ENCODE measurements around the gene MRPL39. TPM values are rescaled to one million over a fixed set of nuclear protein-coding genes. Genes with fewer than 3 reads are reported as not detected.

MRPL39 gene
- total and polyA plus RNA-seq, 12 donors: 19.4 to 90.7 (median 41.7) TPM

DNA sequence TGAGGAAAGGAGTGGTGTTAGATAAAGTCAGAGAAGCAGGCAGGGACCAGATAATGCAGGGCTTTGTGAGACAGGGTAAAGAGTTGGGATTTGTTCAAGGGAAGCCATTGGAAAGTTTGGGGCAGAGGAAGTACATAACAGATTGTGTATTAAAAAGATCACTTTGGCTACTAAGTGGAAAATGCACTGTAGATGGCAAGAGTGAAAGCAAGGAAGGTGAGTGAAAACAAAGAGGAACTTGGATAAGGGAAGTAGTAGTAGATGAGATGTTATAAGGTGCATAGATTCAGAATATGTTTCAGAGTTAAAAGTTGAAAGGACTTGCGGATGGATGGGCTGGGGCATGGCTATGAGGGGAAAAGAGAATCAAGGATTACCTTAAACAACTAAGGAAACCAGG lies 17.4 kb downstream of the MRPL39 start:
- intact Hi-C loops (cut with DNase I): no loop called here
- WGBS, 4 donors: 88 to 100% (median 98%) methylated on average over 1 of the region's 1 CpG
- TF ChIP-seq, protein P1, sequence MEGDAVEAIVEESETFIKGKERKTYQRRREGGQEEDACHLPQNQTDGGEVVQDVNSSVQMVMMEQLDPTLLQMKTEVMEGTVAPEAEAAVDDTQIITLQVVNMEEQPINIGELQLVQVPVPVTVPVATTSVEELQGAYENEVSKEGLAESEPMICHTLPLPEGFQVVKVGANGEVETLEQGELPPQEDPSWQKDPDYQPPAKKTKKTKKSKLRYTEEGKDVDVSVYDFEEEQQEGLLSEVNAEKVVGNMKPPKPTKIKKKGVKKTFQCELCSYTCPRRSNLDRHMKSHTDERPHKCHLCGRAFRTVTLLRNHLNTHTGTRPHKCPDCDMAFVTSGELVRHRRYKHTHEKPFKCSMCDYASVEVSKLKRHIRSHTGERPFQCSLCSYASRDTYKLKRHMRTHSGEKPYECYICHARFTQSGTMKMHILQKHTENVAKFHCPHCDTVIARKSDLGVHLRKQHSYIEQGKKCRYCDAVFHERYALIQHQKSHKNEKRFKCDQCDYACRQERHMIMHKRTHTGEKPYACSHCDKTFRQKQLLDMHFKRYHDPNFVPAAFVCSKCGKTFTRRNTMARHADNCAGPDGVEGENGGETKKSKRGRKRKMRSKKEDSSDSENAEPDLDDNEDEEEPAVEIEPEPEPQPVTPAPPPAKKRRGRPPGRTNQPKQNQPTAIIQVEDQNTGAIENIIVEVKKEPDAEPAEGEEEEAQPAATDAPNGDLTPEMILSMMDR (IDR thresholded peaks at IDR 0.05): no peak
- TF ChIP-seq POLR2A (IDR thresholded peaks at IDR 0.05): no peak

DNA sequence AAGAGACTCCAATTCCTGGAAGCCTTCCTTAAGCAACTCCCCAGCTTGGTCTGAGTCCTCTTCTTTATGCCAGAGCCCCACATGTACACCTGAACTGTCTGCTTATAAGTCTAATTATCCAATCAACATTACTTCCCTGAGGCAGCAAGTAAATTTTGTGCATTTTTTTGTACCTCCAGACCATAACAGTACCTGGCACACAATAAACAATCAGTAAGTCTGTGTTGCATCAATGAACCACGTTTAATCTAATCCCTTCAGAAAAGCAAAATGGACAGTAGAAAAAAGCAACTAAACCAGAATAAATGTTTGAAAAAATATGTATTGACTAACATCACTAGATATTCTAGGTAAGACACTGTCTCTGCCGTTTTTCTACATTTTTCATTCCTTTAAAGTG lies 20.5 kb downstream of the MRPL39 start:
- no peak overlapping the region for H3K27ac ChIP-seq
- no peaks in the 10 kb centered on the region for H3K9me3 ChIP-seq (replicated peaks in 1 of 3)
- TF ChIP-seq, protein P1 (IDR thresholded peaks at IDR 0.05): no peak
- TF ChIP-seq POLR2A (IDR thresholded peaks at IDR 0.05): no peak
- H3K36me3 ChIP-seq (replicated peaks in 1 of 2): peaks cover 0 to 20% of the 10 kb centered on the region in 2 donors
- H3K4me3 ChIP-seq: no peak overlapping the region
- intact Hi-C loops (cut with DNase I): no loop called here
- DNase-seq: no peak
- H3K27me3 ChIP-seq: no peaks in the 10 kb centered on the region
- WGBS, 4 donors: 77 to 97% (median 82%) methylated on average over 2 of the region's 2 CpGs
- H3K4me1 ChIP-seq (replicated peaks in 1 of 2): no peaks in the 10 kb centered on the region

More for the DNA sequence above, 17.4 kb downstream of the MRPL39 start:
- Histone ChIP-seq H3K9me3 (replicated peaks in 1 of 3) (no peaks in the 10 kb centered on the region), H3K36me3 (replicated peaks in 1 of 2) (peaks cover 0 to 35% of the 10 kb centered on the region in 2 donors), H3K27ac (no peak overlapping the region), H3K4me1 (replicated peaks in 1 of 2) (no peaks in the 10 kb centered on the region), H3K4me3 (no peak overlapping the region), H3K27me3 (no peaks in the 10 kb centered on the region)
- no peak for DNase-seq

DNA sequence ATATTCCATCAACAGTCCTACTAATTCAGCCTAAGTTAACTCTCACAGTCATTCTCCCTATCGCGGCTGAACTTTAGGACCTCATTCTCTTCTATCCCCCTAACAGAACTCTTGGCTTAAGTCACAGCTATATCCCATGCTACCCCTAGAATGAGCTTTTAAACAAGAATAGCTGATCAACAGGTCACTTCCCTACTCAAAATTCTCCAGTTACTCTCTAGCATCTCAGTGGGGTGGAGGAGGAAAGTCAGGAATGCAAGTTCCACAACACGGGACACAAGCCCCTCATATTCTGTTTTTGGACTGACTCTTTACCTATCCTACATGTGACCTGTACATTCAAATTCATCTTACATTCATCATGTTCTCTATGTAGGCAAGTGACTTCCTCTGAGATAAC lies 21.0 kb downstream of the MRPL39 start:
- H3K27ac ChIP-seq: no peak overlapping the region
- H3K36me3 ChIP-seq (replicated peaks in 1 of 2): peaks cover 0 to 15% of the 10 kb centered on the region in 2 donors
- no peak for DNase-seq
- no peaks in the 10 kb centered on the region for H3K9me3 ChIP-seq (replicated peaks in 1 of 3)
- intact Hi-C loops (cut with DNase I): no loop called here
- H3K27me3 ChIP-seq: no peaks in the 10 kb centered on the region
- WGBS, 4 donors: 95 to 98% (median 97%) methylated on average over 3 of the region's 3 CpGs
- no peak overlapping the region for H3K4me3 ChIP-seq
- H3K4me1 ChIP-seq (replicated peaks in 1 of 2): no peaks in the 10 kb centered on the region
- TF ChIP-seq POLR2A (IDR thresholded peaks at IDR 0.05): no peak
- TF ChIP-seq, protein P1 (IDR thresholded peaks at IDR 0.05): no peak

DNA sequence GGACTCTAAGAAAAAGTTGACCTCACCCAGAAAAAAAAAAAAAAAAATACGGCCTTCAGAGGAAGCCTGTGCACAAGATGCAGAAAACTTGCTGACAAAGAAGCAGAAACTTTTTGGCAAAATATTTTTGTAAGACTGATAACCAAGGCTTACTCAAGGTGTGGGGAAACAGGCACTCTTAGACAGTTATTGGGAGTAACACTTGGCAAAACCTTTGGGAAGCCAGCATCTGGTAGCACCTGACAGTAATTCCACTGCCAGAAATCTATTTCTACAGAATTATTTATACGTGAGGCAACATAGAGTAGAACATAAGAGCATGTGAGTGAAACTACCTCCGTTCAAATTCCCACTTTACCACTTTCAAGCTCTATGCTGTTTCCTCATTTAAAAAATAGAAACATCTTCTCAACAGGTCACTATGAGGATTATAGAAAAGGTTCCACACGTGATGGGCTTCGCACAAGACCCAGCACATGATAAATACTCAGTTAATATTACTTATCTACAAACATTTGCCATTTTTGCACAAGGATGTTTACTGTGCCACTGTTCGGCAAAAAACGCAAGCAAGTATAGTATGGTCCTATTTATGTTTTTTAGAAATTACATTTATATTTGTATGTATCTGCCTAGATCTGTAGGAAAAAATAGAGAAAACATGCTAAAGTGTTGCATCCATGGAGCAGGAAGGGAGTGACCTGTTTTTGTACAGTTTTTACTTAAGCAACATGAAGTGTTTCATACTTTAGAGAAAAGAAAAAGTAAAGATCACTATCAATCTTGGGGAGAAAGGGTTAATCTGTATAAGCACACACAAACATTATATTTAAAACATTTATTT lies 22.2 kb downstream of the MRPL39 start:
- Histone ChIP-seq H3K4me3 (no peak overlapping the region), H3K4me1 (replicated peaks in 1 of 2) (no peaks in the 10 kb centered on the region), H3K36me3 (replicated peaks in 1 of 2) (peaks cover 0 to 14% of the 10 kb centered on the region in 2 donors), H3K27me3 (no peaks in the 10 kb centered on the region), H3K9me3 (replicated peaks in 1 of 3) (no peaks in the 10 kb centered on the region), H3K27ac (no peak overlapping the region)
- WGBS, 4 donors: 89 to 95% (median 89%) methylated on average over 7 of the region's 7 CpGs
- DNase-seq: no peak
- intact Hi-C loops (cut with DNase I): no loop called here
- TF ChIP-seq, protein P1 (IDR thresholded peaks at IDR 0.05): no peak
- TF ChIP-seq POLR2A (IDR thresholded peaks at IDR 0.05): no peak
